HG02970 (cell line): Measurements from ENCODE around the gene COBL.

Experiments used
- ATAC-seq: cut with Tn5 transposase; IDR thresholded peaks from one replicate; pipeline ENCODE4 v1.9.1; 2021; ENCODE audit warnings: mild to moderate bottlenecking, moderate library complexity, moderate number of reproducible peaks; ENCODE audit not compliant: unreplicated experiment, low FRiP score

The COBL gene

DNA sequence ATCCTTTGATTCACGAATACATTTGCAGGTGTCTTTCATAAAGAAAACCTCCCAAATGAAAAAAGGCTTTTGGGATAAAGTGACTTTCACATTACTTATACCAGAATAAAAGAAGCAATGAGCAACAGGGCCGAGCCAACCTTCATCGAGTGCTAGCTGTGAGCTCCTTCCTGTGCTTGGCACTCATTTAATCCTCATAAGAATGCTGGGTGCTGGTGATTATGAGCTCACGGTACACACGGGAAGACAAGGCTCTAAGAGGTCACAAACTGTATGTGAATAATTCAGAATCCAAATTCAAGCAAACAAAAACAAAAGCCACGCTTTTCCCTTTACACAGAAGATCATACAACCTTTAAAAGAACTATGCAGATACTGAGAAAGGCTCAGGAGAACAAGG lies 156.2 kb downstream of the COBL start:
- no peak for ATAC-seq

- no peak for ATAC-seq
Measured at GRCh38 chr7:51158742-51159445, 157.7 kb downstream of the COBL start.

DNA sequence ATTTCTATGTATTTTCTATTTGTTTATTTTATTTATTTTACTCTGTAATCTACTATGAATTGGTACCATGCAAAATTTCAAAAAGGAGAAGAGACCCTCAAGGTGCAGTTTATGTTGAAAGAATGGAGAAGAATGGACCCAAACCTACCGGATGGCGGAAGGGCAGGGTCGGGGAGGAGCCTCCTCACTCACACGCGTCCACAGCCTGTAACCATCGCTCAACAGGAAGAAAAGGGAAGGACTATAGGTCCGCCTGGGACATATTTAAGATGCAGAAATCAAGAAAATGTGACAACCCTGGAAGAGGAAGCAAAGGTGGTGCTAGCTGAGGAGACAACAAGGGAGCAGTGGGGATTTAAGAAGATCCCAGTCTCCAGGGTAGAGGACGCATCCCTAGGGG lies 158.4 kb downstream of the COBL start:
- ATAC-seq: no peak

DNA sequence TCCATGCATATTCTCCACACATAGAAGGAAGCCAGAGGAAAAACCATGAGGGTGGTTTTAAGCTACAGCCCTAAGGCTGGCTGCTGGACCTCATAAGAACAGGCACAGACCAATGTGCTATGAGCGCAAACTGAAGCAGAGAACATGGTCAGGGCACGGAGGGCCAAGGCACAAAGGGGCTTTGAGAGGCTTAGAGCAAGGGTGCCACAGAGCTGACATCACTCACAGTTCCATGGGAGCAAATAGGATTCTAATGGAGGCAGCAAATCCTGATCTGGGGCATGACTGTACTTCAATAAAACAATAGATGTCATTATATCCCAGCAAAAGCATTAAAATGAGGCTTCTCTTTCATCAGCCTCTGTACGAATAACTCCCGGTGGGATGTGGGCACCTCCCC lies 162.4 kb downstream of the COBL start:
- ATAC-seq: no peak

DNA sequence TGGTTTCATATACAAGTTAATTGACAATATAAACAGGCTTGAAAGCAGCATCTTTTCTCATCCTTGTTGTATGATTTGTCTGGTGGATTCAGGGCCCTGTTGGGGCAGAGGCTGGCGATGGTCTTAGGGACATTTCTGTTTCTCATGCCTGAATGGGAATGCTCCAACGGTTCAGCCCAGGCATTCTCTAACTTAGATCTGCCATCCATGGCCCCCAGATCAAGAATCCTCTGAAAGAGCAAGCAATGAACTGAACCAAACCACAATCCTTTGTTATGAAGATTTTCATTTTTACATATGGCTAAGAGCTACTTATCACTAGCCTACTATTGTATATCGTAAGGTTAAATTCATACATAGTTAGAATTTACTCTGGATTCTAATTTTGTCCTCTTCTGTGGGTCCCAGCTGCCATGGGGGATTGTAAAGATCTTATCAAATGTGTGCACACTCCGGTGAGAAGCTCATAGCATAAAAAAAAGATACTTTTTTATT lies 163.9 kb downstream of the COBL start:
- no peak for ATAC-seq

GRCh38 chr7:51151455-51151854 lies 165.2 kb downstream of the COBL start:
- ATAC-seq: no peak

DNA sequence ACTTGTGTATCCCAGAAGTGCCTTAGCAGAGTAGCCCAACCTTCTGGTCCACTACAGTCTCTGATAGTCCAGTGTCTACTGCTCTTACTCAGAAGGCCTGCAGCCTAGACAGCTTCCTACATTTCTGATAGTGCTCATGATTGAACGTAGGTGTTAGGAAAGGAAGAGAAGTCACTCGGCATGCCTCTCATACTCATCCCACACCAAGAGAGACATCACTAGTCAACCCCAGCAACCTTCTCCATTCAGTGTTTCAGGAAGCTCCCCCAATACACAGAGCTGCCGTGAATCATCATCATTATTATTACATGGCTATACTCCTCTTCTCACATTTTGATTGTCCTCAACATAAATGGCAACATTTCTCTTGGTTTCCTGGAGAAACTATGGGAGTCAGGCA lies 166.4 kb downstream of the COBL start:
- no peak for ATAC-seq

DNA sequence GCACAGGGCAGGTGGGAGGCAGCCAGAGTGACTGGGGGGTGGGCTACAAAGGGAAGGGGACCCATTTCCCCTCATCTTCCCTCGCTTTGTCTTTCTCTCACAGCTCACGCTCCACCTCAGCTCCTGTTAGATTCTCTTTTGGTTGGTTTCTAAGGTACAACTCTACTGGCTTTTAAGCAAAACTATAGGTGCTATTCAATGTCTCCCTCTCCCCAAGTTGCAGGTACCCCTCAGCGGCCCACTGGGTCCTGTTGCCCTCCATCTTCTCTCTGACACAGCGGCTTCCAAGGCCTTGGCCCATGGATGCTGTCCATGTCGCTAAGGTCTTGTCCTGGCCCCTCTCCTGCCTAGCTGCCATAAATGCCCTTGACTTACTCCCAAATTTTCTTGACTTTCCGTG lies 168.4 kb downstream of the COBL start:
- ATAC-seq: no peak

GRCh38 chr7:51146816-51147586 lies 169.6 kb downstream of the COBL start:
- ATAC-seq: no peak

DNA sequence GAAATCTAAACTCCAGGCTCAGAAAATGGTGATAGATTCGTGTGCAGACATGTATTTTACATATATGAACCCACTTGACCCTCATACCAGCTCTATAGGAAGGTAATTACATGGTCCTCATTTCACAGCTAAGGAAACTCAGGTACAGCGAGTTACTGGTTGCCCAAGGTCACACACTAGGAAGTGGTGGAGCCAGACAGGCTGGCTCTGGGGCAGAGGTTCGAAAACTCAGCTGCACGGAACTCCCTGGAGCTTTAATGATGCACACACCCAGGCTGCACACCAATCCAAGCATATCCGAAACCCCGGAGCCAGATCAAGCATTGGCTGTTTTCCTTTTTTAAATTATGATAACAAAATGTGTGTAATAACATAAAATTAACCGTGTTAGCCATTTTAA lies 172.4 kb downstream of the COBL start:
- ATAC-seq: no peak

DNA sequence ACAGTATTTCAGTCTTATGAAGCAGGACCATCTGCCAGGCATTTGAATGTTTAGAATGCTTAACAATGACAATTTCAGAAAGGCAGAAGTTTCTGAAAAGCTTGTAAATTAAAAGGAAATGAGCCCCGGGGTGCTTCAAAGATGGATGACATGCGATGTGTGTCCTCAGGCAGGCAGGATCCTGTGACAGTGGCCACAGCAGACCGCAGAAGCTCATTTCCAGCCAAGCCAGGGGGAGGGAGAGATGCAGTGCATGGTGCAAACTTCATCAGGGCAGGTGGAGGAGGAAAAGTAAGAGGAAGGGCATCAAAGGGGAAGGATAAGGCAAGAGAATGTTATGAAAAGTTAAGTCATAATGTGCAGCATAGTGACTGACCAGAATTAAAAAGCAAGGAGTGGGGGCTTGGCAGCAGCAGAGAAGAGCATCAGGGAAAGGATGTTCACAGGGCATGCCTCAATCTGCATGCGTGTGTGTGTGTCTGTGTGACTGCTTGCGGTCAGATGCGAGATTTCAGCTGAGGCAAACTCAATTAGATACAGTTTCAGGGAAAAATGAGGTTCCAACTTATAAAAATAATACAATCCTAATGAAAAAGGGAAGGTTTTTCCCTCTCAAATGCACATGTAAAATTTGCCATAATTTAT lies 173.7 kb downstream of the COBL start:
- ATAC-seq: no peak

DNA sequence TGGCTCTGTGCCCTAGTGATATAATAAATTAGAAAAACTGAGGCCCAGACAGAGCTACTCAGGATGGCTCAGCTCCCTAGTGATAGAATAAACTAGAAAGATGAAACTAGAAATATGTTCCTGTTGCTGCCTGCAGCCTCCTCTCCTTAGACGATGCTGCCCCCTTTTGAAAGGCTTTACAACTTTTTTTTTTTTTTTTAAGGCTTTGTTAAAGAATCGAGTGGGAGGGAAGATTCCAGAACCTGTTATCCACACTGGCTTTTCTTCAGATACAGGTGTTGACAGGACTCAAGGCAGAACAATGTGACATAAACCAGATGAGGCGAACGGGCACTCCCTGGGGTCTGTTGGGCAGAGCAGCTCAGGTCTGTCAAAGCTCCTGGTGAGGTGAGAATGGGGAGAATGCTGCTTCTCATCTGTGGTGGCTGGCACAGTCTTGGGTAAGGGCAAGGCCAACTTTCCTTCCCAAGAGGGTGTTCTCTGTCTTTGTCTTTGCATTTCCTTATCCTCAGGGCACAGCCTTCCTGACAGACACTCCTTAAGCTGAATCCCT lies 175.1 kb downstream of the COBL start:
- no peak for ATAC-seq

- no peak for ATAC-seq
Measured at GRCh38 chr7:51140199-51141164, 176.1 kb downstream of the COBL start.

DNA sequence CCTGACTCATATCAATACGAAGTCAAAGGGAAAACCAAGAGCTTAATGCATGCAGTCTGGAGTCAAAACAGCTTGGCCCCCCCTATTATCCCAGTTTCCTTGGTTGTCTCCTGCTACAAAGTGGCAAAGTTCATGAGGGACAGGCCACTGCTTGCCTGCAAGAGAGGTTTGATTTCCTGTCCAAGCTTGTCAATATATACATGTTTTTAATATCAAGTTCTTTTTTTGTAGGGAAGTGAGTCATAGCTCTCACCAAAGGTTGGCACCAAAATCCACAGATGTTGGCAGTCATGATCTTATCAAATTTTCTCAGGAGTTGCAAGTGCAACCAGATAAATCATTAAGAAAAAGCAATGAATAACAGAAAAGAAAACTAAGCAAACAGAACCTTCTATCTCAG lies 176.8 kb downstream of the COBL start:
- no peak for ATAC-seq

DNA sequence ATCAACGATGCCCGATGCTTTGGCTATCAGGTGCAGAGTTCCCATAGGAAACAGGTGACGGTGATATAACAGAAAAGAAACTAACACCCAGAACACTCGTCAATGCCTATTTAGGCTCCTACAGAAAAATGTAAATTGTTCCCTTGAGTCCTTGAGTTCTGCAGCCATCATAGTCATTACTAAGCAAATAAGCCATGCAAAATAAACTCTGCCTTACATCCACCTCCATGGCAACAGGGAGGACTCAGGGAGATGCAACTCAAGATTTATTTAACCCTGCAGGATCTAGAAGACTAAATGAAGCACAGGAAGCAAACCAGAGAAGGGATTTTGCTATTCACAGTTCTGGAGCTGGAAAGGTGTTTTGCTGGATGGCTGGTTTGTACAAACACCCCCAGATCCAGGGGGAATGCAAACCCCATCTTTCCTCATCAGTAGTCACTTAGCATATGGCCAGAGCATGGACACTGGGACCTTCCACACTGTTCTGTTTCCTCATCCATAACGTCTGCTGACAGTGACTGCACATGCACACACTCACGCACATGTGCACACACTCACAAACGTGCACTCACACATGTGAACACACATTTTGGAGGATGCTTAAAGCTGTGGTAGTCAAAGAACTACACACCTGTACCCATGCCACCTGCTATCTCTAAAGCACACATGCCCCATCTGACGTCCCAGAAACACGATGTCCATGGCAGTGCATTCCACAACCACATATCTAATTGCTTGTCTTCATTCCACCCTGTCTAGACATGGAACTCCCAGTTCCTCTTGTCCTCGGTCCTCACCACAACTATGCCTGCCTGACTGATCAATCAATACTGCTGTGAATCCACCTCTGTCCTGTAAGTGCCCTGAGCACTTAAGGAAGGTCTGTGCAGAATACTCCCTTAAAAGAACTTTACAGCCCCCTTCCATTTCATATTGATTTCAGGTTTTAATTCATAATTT lies 178.2 kb downstream of the COBL start:
- no peak for ATAC-seq

DNA sequence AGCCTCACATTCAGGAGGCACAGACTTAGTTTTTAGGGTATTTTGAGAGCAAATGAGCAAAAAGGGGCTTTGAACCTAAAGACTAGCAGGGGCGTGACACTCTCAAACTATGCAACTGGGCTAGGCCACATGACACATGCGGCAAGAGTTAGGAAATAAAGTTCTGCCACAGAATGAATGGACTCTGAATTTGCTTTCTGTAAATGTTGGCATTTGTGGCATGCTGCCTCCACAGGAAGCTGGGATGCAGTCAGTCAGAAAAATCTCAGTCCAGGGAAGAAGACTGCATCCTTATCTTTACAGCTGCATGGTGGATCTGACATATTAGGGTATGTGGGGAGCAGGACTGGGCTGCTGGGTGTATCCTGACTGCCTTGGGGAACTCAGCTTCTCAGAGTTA lies 181.0 kb downstream of the COBL start:
- no peak for ATAC-seq

DNA sequence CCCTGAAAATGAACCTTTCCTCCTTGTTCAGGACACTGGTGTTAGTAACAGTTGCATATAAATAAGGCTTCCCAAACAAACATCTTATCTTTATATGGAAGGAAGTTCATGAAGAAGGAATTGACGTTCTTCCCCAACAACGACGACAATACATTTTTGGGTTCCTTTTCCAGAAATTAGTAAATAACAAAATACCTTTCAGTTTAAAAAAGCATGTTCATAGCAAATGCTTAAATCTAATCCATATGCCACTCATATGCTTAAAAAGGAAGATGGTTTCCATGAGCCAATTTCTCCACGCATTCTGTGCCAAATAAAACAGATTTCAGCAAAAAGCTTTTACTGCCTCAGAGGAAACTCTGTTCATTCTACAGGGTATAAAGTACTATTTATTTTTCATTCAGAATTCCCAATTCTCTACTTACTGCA lies 182.6 kb downstream of the COBL start:
- no peak for ATAC-seq

DNA sequence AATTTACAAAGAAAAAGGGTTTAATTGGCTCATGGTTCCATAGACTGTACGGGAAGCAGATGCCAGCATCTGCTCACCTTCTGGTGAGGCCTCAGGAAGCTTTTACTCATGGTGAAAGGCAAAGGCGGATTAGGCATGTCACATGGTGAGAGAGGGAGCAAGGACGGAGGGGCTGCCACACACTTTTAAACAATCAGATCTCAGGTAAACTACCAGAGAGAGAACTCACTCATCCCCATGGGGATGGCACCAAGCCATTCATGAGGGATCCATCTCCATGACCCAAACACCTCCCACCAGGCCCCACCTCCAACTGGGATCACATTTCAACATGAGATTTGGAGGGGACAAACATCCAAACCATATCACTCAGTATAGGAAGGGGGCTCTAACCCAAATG lies 183.9 kb downstream of the COBL start:
- ATAC-seq: no peak
